Thyroid gland (tissue), 4 donors: ENCODE data around the gene SLC1A7. TPM values are rescaled to one million over a fixed set of nuclear protein-coding genes. Genes with fewer than 3 reads are reported as not detected.

Experiments used
- DNase-seq, 2 donors: peaks; one replicate each; pipeline ENCODE4 v3.0.0-alpha.2; 2019
- H3K27ac ChIP-seq, 3 donors: fragments of 200-600 bp; sonication (generic); 1 replicate in 2 of 3; 2 replicates in 1 of 3; pipeline ENCODE4 v1.5.1; 2016 to 2019; ENCODE audit warnings: mild to moderate bottlenecking in 1 of 3, moderate library complexity in 1 of 3
- H3K27me3 ChIP-seq: fragments of 200-600 bp; sonication (generic); one replicate; pipeline ENCODE4 v1.5.1; 2019
- H3K36me3 ChIP-seq, 2 donors: fragments of 200-600 bp; sonication (generic); one replicate each; pipeline ENCODE4 v1.5.1; 2016 to 2019
- H3K4me1 ChIP-seq, 2 donors: fragments of 200-600 bp; sonication (generic); one replicate each; pipeline ENCODE4 v1.5.1; 2017 to 2019
- H3K4me3 ChIP-seq, 3 donors: fragments of 200-600 bp; sonication (generic); replicated peaks in 1 of 3; 1 replicate in 2 of 3; 2 replicates in 1 of 3; pipeline ENCODE4 v1.5.1; 2016; ENCODE audit warnings: mild to moderate bottlenecking in 1 of 3
- H3K9me3 ChIP-seq: fragments of 200-600 bp; sonication (generic); one replicate; pipeline ENCODE4 v1.5.1; 2017
- CTCF ChIP-seq, 6 experiments: fragments of 200-600 bp in 3 of 6; fragments of 450-650 bp in 3 of 6; sonication (generic) in 3 of 6; IDR thresholded peaks; one replicate each; pipeline ENCODE4 v1.5.1; 2016 to 2019; ENCODE audit warnings: antibody characterized with exemption in 6 of 6, mild to moderate bottlenecking in 2 of 6, inconsistent platforms in 1 of 6, moderate library complexity in 1 of 6
- POLR2A ChIP-seq, 2 donors: fragments of 450-650 bp; IDR thresholded peaks; one replicate each; pipeline ENCODE4 v1.6.1; 2017; ENCODE audit warnings: antibody characterized with exemption in 2 of 2, mild to moderate bottlenecking in 2 of 2, moderate library complexity in 1 of 2
- WGBS, 2 donors: methylation state at CpG; one replicate each; pipeline ENCODE4 v1.1.5; 2017; 5-methylcytosine and 5-hydroxymethylcytosine counted together
- intact Hi-C: fragments of 100-400 bp; cut with DNase I; formaldehyde crosslinking; loops from one replicate; pipeline ENCODE4 v1.15.1; 2023
- total RNA-seq, 4 donors: library from RNA; depleted of rRNA; stranded (reverse); fragments of >200 nt; gene quantifications; one replicate each; pipeline ENCODE4 v1.2.3, GENCODE V29; 2016

The SLC1A7 gene
- total RNA-seq, 4 donors from 2014 or later = 0.13 to 0.33 (median 0.20) TPM; not detected in 1

DNA sequence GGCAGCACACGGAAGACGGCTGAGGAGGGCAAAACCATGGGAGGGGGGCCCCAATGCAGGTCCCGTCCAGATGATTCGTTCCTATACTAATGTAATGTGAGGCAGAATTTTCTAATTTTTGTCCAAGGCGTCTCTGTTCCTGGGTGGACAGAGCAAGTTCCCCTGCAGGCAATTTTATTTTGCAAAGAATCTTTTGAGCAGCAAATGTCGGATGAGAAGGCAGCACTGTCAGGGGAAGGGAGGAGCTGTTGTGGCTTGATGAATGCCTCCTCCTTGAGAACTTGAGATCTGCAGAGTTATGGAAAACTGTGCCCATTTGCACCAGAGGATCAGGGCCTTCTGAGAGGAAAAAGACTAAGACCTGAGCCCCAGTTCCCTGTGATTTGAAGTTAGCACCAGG is 17.3 kb downstream of the SLC1A7 start:
- Histone ChIP-seq H3K4me3 (no peak overlapping the region), H3K9me3 (no peaks in the 10 kb centered on the region), H3K27ac (no peak overlapping the region), H3K27me3 (no peaks in the 10 kb centered on the region), H3K36me3 (no peaks in the 10 kb centered on the region), H3K4me1 (peaks cover 0 to 15% of the 10 kb centered on the region in 2 donors)
- no peak for TF ChIP-seq POLR2A (IDR thresholded peaks at IDR 0.05)
- TF ChIP-seq CTCF (IDR thresholded peaks at IDR 0.05) = no peak
- 76 to 86% methylated on average over 6 of the region's 6 CpGs for WGBS, 2 donors
- intact Hi-C loops = no loop called here
- DNase-seq = no peak

GRCh38 chr1:53123453-53124140 is 18.8 kb downstream of the SLC1A7 start:
- no peaks in the 10 kb centered on the region for H3K36me3 ChIP-seq
- H3K9me3 ChIP-seq = no peaks in the 10 kb centered on the region
- no peaks in the 10 kb centered on the region for H3K27me3 ChIP-seq
- TF ChIP-seq CTCF (IDR thresholded peaks at IDR 0.05) (no peak), POLR2A (IDR thresholded peaks at IDR 0.05) (no peak)
- peaks cover 0 to 15% of the 10 kb centered on the region in 2 donors for H3K4me1 ChIP-seq
- H3K4me3 ChIP-seq = no peak overlapping the region
- DNase-seq = peak in 1 of 2 donors; percentile 13
- intact Hi-C loops = no loop called here
- 86 to 88% methylated on average over 5 to 19 of the region's 19 CpGs for WGBS, 2 donors
- H3K27ac ChIP-seq = peak overlapping the region; percentile 15 to 68 (median 63)

- Histone ChIP-seq H3K4me3 (no peak overlapping the region), H3K4me1 (peaks cover 0 to 15% of the 10 kb centered on the region in 2 donors), H3K27ac (peak overlapping the region in 2 of 3 donors; percentile 63 to 68), H3K36me3 (no peaks in the 10 kb centered on the region), H3K9me3 (no peaks in the 10 kb centered on the region), H3K27me3 (no peaks in the 10 kb centered on the region)
- TF ChIP-seq CTCF (IDR thresholded peaks at IDR 0.05) = no peak
- TF ChIP-seq POLR2A (IDR thresholded peaks at IDR 0.05) = no peak
- intact Hi-C loops = no loop called here
- no peak for DNase-seq
- WGBS, 2 donors = 77 to 78% methylated on average over 4 to 7 of the region's 7 CpGs
Measured at GRCh38 chr1:53122961-53123413, 19.5 kb downstream of the SLC1A7 start.

DNA sequence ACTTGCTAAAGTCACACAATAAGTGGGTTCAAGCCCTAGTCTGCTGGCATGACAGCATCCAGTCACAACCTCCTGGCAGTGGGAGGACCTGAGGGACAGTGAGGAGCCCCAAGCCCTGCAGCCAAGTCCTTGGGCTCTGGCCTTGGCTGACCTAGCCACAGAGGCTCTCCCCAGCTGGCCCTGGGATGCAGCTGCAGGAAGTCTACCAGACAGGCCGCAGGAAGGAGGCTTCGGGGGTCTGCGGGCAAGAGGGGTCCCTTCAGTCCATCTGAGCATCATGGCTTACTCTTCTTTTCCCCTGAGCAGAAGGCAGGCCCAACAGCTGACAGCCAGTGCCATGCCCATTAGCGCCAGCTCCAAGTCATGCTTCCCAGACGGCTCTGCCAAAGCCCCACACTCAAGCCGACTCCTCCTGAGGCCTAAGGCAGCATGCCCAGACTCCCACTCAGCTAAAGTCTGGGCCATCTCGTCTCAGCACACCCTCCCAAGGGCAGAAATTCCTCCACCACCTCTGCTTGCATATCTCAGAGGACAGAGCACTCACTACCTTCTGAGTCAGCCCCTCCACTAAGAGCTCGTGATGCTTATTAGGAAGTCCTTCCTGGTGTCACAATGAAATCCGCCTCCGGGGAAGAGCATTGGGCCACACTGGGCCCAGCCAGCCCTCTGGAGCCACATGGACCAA is 20.1 kb downstream of the SLC1A7 start:
- no peaks in the 10 kb centered on the region for H3K9me3 ChIP-seq
- intact Hi-C loops = no loop called here
- TF ChIP-seq POLR2A (IDR thresholded peaks at IDR 0.05) = no peak
- no peak for TF ChIP-seq CTCF (IDR thresholded peaks at IDR 0.05)
- H3K27ac ChIP-seq = peak overlapping the region in 2 of 3 donors; percentile 63 to 68
- no peaks in the 10 kb centered on the region for H3K36me3 ChIP-seq
- no peak for DNase-seq
- H3K27me3 ChIP-seq = no peaks in the 10 kb centered on the region
- peaks cover 0 to 15% of the 10 kb centered on the region in 2 donors for H3K4me1 ChIP-seq
- no peak overlapping the region for H3K4me3 ChIP-seq
- 64 to 72% methylated on average over 7 to 8 of the region's 10 CpGs for WGBS, 2 donors
